ENCODE measurements around the gene DCTN2.
"Not testable (repeated sequence)": the region's sequence is repeated elsewhere in the genome, so short reads cannot be mapped to it uniquely, and the experiment has no call there.

DCTN2 gene

DNA sequence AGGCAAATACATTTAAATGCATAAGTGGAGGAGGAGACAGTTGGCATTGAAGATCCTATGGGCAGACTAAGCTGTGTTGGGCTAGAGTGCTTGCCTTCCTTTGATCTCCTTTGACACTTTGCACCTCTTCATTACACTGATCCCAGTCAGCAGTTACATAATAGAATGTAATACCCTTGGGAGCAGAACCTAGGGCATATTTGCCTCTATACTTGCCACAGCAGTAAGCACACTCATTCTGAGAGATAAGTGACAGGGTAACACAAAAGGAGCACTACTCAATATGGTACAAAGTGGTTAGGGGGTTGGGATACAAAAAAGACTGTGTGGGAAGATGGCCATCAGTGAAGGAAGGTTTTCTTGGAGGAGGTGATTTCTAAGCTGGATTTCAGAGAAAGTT lies 50.2 kb downstream of the DCTN2 start:
- no peak for DNase-seq (ENCODE audit: low read depth)
- H3K4me3 ChIP-seq (ENCODE audit: control insufficient read depth, low read depth, low read length): no peak overlapping the region
- TF ChIP-seq, protein P1, sequence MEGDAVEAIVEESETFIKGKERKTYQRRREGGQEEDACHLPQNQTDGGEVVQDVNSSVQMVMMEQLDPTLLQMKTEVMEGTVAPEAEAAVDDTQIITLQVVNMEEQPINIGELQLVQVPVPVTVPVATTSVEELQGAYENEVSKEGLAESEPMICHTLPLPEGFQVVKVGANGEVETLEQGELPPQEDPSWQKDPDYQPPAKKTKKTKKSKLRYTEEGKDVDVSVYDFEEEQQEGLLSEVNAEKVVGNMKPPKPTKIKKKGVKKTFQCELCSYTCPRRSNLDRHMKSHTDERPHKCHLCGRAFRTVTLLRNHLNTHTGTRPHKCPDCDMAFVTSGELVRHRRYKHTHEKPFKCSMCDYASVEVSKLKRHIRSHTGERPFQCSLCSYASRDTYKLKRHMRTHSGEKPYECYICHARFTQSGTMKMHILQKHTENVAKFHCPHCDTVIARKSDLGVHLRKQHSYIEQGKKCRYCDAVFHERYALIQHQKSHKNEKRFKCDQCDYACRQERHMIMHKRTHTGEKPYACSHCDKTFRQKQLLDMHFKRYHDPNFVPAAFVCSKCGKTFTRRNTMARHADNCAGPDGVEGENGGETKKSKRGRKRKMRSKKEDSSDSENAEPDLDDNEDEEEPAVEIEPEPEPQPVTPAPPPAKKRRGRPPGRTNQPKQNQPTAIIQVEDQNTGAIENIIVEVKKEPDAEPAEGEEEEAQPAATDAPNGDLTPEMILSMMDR (conservative IDR thresholded peaks at IDR 0.05; ENCODE audit: control insufficient read depth, insufficient read depth, low read depth, low read length): no peak

DNA sequence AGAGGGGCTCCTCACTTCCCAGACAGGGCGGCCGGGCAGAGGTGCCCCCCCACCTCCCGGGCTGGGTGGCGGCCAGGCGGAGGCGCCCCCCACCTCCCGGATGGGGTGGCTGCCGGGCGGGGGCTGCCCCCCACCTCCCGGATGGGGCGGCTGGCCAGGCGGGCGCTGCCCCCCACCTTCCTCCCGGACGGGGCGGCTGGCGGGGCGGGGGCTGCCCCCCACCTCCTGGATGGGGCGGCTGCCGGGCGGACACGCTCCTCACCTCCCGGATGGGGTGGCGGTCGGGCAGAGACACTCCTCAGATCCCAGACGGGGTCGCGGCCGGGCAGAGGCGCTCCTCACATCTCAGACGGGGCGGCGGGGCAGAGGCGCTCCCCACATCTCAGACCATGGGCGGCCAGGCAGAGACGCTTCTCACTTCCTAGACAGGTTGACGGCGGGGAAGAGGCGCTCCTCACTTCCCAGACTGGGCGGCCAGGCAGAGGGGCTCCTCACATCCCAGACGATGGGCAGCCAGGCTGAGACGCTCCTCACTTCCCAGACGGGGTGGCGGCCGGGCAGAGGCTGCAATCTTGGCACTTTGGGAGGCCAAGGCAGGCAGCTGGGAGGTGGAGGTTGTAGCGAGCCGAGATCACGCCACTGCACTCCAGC lies 51.8 kb downstream of the DCTN2 start:
- not testable (repeated sequence) for DNase-seq (ENCODE audit: low read depth); H3K4me3 ChIP-seq (ENCODE audit: control insufficient read depth, low read depth, low read length)

DNA sequence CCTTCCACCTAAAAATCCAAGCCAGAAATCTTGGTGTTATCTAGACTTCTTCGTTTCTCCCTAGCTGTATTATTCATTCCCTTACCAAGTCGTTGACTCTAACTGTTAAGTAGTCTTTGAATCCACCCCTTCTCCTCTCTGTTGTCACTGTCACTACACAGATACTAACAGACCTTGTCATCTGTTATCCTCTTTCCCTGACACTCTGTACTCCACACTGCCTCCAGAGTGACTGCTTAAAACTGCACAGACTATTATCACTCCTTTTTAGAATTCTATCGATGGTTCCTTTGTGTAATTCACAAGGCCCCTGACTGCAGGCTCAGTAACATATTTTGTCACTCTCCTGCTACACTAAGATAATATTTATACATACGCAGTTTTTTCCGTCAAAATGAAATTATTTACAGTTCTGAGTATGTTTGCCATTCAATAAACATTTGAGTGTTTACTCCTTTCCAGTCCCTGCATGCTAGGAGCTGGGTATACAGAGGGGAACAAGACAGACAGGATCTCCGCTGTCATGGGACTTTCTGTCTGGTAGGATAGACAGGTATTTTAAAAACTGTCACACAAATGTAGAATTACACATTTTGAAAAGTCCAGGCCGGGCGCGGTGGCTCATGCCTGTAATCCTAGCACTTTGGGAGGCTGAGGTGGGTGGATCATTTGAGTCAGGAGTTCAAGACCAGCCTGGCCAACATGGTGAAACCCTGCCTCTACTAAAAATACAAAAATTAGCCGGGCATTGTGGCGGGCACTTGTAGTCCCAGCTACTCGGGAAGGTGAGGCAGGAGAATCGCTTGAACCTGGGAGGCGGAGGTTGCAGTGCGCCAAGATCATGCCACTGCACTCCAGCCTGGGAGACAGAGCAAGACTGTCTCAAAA lies 55.4 kb downstream of the DCTN2 start:
- TF ChIP-seq, protein P1 (conservative IDR thresholded peaks at IDR 0.05; ENCODE audit: control insufficient read depth, insufficient read depth, low read depth, low read length): peak; percentile 23
- no peak for DNase-seq (ENCODE audit: low read depth)

DNA sequence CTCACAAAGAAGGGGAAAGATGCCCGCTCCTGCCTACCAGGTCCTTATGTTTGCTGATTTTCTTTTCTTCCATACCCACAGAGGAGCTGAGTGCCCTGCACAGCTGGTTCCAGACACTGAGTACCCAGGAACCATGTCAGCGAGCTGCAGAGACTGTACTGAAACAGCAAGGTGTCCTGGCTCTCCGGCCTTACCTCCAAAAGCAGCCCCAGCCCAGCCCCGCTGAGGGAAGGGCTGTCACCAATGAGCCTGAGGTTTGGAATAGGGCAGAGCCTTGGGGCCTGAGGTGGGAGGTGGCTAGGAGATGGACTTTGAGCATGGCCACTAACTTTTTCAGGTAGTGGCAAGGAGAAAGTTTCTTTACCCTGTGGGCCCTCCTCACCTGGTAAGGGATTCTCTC lies 56.9 kb downstream of the DCTN2 start:
- no peak overlapping the region for H3K4me3 ChIP-seq (ENCODE audit: control insufficient read depth, low read depth, low read length)
- TF ChIP-seq, protein P1 (conservative IDR thresholded peaks at IDR 0.05; ENCODE audit: control insufficient read depth, insufficient read depth, low read depth, low read length): no peak
- DNase-seq (ENCODE audit: low read depth): no peak

More for the DNA sequence above, 55.4 kb downstream of the DCTN2 start:
- no peak overlapping the region for H3K4me3 ChIP-seq (ENCODE audit: control insufficient read depth, low read depth, low read length)

DNA sequence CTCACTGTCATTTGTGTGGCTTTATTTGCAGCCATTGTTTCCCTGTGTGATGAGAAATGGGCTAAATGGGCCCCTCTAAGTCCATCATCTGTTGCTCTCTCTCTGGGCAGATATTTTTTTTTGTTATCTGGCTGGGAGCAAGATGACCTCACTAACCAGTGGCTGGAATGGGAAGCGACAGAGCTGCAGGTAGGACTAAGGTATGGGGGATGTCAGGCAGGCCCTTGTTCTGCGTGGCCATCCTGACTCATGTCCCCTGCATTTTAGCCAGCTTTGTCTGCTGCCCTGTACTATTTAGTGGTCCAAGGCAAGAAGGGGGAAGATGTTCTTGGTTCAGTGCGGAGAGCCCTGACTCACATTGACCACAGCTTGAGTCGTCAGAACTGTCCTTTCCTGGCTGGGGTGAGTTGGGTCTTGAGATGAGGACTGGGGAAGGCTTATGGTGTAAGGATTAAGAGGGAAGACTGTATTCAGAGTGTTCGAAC lies 57.8 kb downstream of the DCTN2 start:
- peak; percentile 62 for DNase-seq (ENCODE audit: low read depth)

DNA sequence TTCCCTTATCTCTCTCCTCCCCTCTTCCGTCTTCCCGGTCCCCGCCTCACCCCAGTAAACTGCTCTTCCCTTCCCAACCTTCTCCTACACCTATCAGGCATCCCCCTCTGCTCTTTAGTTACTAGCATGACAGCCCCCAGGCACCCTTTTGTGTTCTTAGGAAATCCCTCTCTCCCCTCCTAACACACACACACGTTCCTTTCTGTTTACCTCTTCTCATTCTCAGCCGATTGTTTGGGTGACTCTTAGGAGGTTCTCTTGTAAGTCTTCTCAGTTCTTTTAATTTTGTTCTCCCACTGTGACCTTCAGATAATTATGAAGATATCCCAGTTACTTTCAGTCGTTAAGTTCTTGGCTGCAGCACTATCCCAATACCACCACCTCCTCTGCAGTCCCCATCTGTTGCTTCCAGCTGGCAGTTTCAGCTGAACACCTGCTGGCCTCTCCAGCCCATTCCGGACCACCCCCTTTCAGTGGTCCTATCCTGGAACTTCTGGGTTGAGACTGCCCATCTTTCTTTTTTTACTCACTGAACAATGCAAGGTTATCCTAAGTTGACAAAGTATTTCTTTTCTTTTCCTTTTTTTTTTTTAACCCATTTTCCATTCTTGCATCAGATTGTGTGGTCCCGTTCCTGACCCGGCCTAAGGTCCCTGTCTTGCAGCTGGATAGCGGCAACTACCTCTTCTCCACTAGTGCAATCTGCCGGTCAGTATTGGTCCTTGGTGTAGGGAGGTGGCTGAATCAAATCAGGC lies 58.4 kb downstream of the DCTN2 start:
- H3K4me3 ChIP-seq (ENCODE audit: control insufficient read depth, low read depth, low read length): peak overlapping the region; percentile 99
- TF ChIP-seq, protein P1 (conservative IDR thresholded peaks at IDR 0.05; ENCODE audit: control insufficient read depth, insufficient read depth, low read depth, low read length): no peak
- DNase-seq (ENCODE audit: low read depth): peak; percentile 18

More for the DNA sequence above, 57.8 kb downstream of the DCTN2 start:
- TF ChIP-seq, protein P1 (conservative IDR thresholded peaks at IDR 0.05; ENCODE audit: control insufficient read depth, insufficient read depth, low read depth, low read length): no peak
- H3K4me3 ChIP-seq (ENCODE audit: control insufficient read depth, low read depth, low read length): peak overlapping the region; percentile 99
